H9 (cell line): ENCODE data around the gene C20orf144. TPM values are rescaled to one million over a fixed set of nuclear protein-coding genes. Genes with fewer than 3 reads are reported as not detected.

Experiments
- DNase-seq: peaks from one replicate; pipeline ENCODE4 v3.0.0-alpha.2; 2017
- H2AFZ ChIP-seq: one replicate; pipeline ENCODE4 v1.6.1; 2013; ENCODE audit warnings: mild to moderate bottlenecking, low read length, control low read depth, moderate library complexity
- H2AK5ac ChIP-seq: 2 replicates; pipeline ENCODE4 v1.6.1; 2013; ENCODE audit warnings: low read length, control low read depth, mixed read lengths; ENCODE audit not compliant: insufficient read length
- H2BK120ac ChIP-seq: one replicate; pipeline ENCODE4 v1.6.1; 2013; ENCODE audit warnings: low read depth, mild to moderate bottlenecking, low read length, control low read depth, inconsistent platforms; ENCODE audit not compliant: poor library complexity, severe bottlenecking
- H2BK12ac ChIP-seq: 2 replicates; pipeline ENCODE4 v1.6.1; 2013; ENCODE audit warnings: low read length, control low read depth, mixed read lengths, low read depth; ENCODE audit not compliant: insufficient read length
- H2BK15ac ChIP-seq: 2 replicates; pipeline ENCODE4 v1.6.1; 2013; ENCODE audit warnings: low read depth, low read length, control low read depth
- H2BK20ac ChIP-seq: one replicate; pipeline ENCODE4 v1.6.1; 2013; ENCODE audit warnings: low read depth, mild to moderate bottlenecking, low read length, control low read depth, inconsistent platforms; ENCODE audit not compliant: poor library complexity, severe bottlenecking
- H2BK5ac ChIP-seq: 2 replicates; pipeline ENCODE4 v1.6.1; 2013; ENCODE audit warnings: low read length, control low read depth, mixed read lengths; ENCODE audit not compliant: insufficient read length
- H3K14ac ChIP-seq: 2 replicates; pipeline ENCODE4 v1.6.1; 2013; ENCODE audit warnings: low read length, control low read depth; ENCODE audit not compliant: insufficient read depth
- H3K18ac ChIP-seq: 2 replicates; pipeline ENCODE4 v1.6.1; 2013; ENCODE audit warnings: low read depth, mild to moderate bottlenecking, mixed read lengths, low read length, control low read depth; ENCODE audit not compliant: insufficient read length
- H3K23ac ChIP-seq: 2 replicates; pipeline ENCODE4 v1.6.1; 2013; ENCODE audit warnings: low read length, control low read depth, mixed read lengths, low read depth; ENCODE audit not compliant: insufficient read length
- H3K23me2 ChIP-seq: 2 replicates; pipeline ENCODE4 v1.6.1; 2013; ENCODE audit warnings: low read depth, mild to moderate bottlenecking, mixed read lengths, low read length, control low read depth; ENCODE audit not compliant: insufficient read length, poor library complexity, severe bottlenecking
- H3K27ac ChIP-seq: 2 replicates; pipeline ENCODE4 v1.5.1; 2013; ENCODE audit warnings: low read length, control low read depth, mixed read lengths, low read depth; ENCODE audit not compliant: insufficient read length
- H3K27me3 ChIP-seq: 2 replicates; pipeline ENCODE4 v1.6.1; 2013; ENCODE audit warnings: low read length, control low read depth, inconsistent platforms; ENCODE audit not compliant: insufficient read depth
- H3K4ac ChIP-seq: 2 replicates; pipeline ENCODE4 v1.6.1; 2013; ENCODE audit warnings: low read depth, mild to moderate bottlenecking, control low read depth, inconsistent platforms, low read length, moderate library complexity
- H3K4me1 ChIP-seq: 2 replicates; pipeline ENCODE4 v1.6.1; 2013; ENCODE audit warnings: low read length, control low read depth, inconsistent platforms; ENCODE audit not compliant: insufficient read depth
- H3K4me2 ChIP-seq: 2 replicates; pipeline ENCODE4 v1.6.1; 2013; ENCODE audit warnings: low read length, control low read depth, mixed read lengths; ENCODE audit not compliant: insufficient read length, insufficient read depth
- H3K56ac ChIP-seq: 2 replicates; pipeline ENCODE4 v1.6.1; 2013; ENCODE audit warnings: low read depth, mild to moderate bottlenecking, mixed read lengths, low read length, control low read depth; ENCODE audit not compliant: insufficient read length
- H3K79me1 ChIP-seq: 2 replicates; pipeline ENCODE4 v1.6.1; 2013; ENCODE audit warnings: low read depth, mild to moderate bottlenecking, moderate library complexity, low read length, control low read depth, inconsistent platforms; ENCODE audit not compliant: insufficient read depth, poor library complexity, severe bottlenecking
- H3K79me2 ChIP-seq: 2 replicates; pipeline ENCODE4 v1.6.1; 2013; ENCODE audit warnings: low read length, control low read depth, inconsistent platforms; ENCODE audit not compliant: insufficient read depth
- H3K9ac ChIP-seq: 2 replicates; pipeline ENCODE4 v1.6.1; 2013; ENCODE audit warnings: low read length, control low read depth, mixed read lengths; ENCODE audit not compliant: insufficient read length; ENCODE audit errors: extremely low read depth
- H3K9me3 ChIP-seq: one replicate; pipeline ENCODE4 v1.6.1; 2013; ENCODE audit warnings: low read depth, low read length, inconsistent platforms; ENCODE audit not compliant: control insufficient read depth
- H3T11ph ChIP-seq: one replicate; pipeline ENCODE4 v1.6.1; 2013; ENCODE audit warnings: mild to moderate bottlenecking, low read length, control low read depth, inconsistent platforms
- H4K20me1 ChIP-seq: one replicate; pipeline ENCODE4 v1.6.1; 2013; ENCODE audit not compliant: control insufficient read depth, insufficient read length, insufficient read depth
- H4K5ac ChIP-seq: 2 replicates; pipeline ENCODE4 v1.6.1; 2013; ENCODE audit warnings: low read depth, mild to moderate bottlenecking, mixed read lengths, low read length, control low read depth; ENCODE audit not compliant: insufficient read length
- H4K8ac ChIP-seq: replicated peaks from 2 replicates; pipeline ENCODE4 v1.6.1; 2013; ENCODE audit warnings: low read length, control low read depth, mixed read lengths, low read depth; ENCODE audit not compliant: insufficient read length
- H4K91ac ChIP-seq: 2 replicates; pipeline ENCODE4 v1.6.1; 2013; ENCODE audit warnings: low read depth, mild to moderate bottlenecking, moderate library complexity, mixed read lengths, low read length, control low read depth; ENCODE audit not compliant: insufficient read length
- H3K27ac Mint-ChIP-seq, 3 experiments: 2 replicates in 2 of 3; 3 replicates in 1 of 3; pipeline ENCODE4 v1.8.0; 2020 to 2021; ENCODE audit warnings: mixed read lengths in 3 of 3, mild to moderate bottlenecking in 1 of 3, moderate library complexity in 1 of 3
- H3K27me3 Mint-ChIP-seq: 2 replicates; pipeline ENCODE4 v1.8.0; 2021; ENCODE audit warnings: low read depth, mild to moderate bottlenecking, moderate library complexity, mixed read lengths
- H3K36me3 Mint-ChIP-seq, 3 experiments: 2 replicates in 2 of 3; 3 replicates in 1 of 3; pipeline ENCODE4 v1.8.0; 2020 to 2021; ENCODE audit warnings: low read depth in 3 of 3, mixed read lengths in 3 of 3; ENCODE audit not compliant: insufficient read depth in 1 of 3
- H3K4me1 Mint-ChIP-seq, 2 experiments: 2 replicates each; pipeline ENCODE4 v1.8.0; 2020; ENCODE audit warnings: mixed read lengths in 2 of 2
- H3K4me3 Mint-ChIP-seq, 2 experiments: 2 replicates in 1 of 2; 3 replicates in 1 of 2; pipeline ENCODE4 v1.8.0; 2020 to 2021; ENCODE audit warnings: mild to moderate bottlenecking in 2 of 2, mixed read lengths in 2 of 2, moderate library complexity in 1 of 2
- H3K9me3 Mint-ChIP-seq, 2 experiments: 2 replicates in 1 of 2; 3 replicates in 1 of 2; pipeline ENCODE4 v1.8.0; 2020; ENCODE audit warnings: mild to moderate bottlenecking in 2 of 2, mixed read lengths in 2 of 2, moderate library complexity in 1 of 2
- CTCF ChIP-seq: fragments of 200-600 bp; sonication (generic); conservative IDR thresholded peaks from 3 replicates; pipeline ENCODE4 v1.8.0; 2021; ENCODE audit warnings: antibody characterized with exemption, mild to moderate bottlenecking
- WGBS: extraction: QIAGEN DNeasy Blood & Tissue Kit; methylation state at CpG from one replicate; pipeline ENCODE4 v1.1.7; 2013; ENCODE audit warnings: missing lambda C conversion rate, low lambda C conversion rate, mixed read lengths; ENCODE audit not compliant: insufficient read length; ENCODE audit errors: extremely low coverage; 5-methylcytosine and 5-hydroxymethylcytosine counted together
- total RNA-seq: library from RNA; stranded (reverse); gene quantifications from 2 replicates; pipeline ENCODE4 v1.2.1, GENCODE V29; 2021

C20orf144 gene
- total RNA-seq, 1 experiment from 2014 or later: 0.26 TPM

- Histone ChIP-seq H2BK5ac (no peak within 1 kb of the TSS), H3K18ac (no peak within 1 kb of the TSS), H2BK12ac (no peak within 1 kb of the TSS), H3K27ac (no peak within 1 kb of the TSS), H3K27me3 (no peaks in the 10 kb centered on the region), H4K20me1 (no peaks in the 10 kb centered on the region), H3K9ac (no peak within 1 kb of the TSS), H2AK5ac (no peak within 1 kb of the TSS), H3K14ac (no peak within 1 kb of the TSS; the same call in 1 of the 2 replicates), H2BK120ac (no peak within 1 kb of the TSS), H3K23ac (no peak within 1 kb of the TSS), H3K4ac (no peak within 1 kb of the TSS), H3K4me1 (no peaks in the 10 kb centered on the region; the same call in 1 of the 2 replicates), H3T11ph (no peak within 1 kb of the TSS), H3K9me3 (no peaks in the 10 kb centered on the region), H3K4me2 (peak within 1 kb of the TSS; percentile 39), H2BK15ac (no peak within 1 kb of the TSS), H3K79me2 (no peaks in the 10 kb centered on the region), H4K91ac (no peak within 1 kb of the TSS), H4K5ac (no peak within 1 kb of the TSS), H4K8ac (no peak within 1 kb of the TSS), H3K56ac (no peak within 1 kb of the TSS), H3K23me2 (peaks cover 18% of the 10 kb centered on the region), H3K79me1 (no peaks in the 10 kb centered on the region), H2BK20ac (no peak within 1 kb of the TSS), H2AFZ (no peak within 1 kb of the TSS)
- H3K36me3 Mint-ChIP-seq: peaks cover 19 to 44% (median 32%) of the 10 kb centered on the region in 3 experiments
- no CpG with 5 or more reads among the region's 50 CpGs for WGBS
- peaks cover 29 to 32% of the 10 kb centered on the region in 2 experiments for H3K4me1 Mint-ChIP-seq
- TF ChIP-seq CTCF: peak; percentile 36; the same call in 1 of the 3 replicates
- DNase-seq: peak; percentile 97
- H3K27ac Mint-ChIP-seq: peak within 1 kb of the TSS; percentile 31 to 92 (median 87); a peak in 4 of 7 replicates
- H3K9me3 Mint-ChIP-seq: no peaks in the 10 kb centered on the region
- peaks cover 4% of the 10 kb centered on the region for H3K27me3 Mint-ChIP-seq
- peak within 1 kb of the TSS; percentile 63 to 72 for H3K4me3 Mint-ChIP-seq
These were observed 4.4 kb downstream of the C20orf144 start, which contains the start of gene ACTL10 for GRCh38 chr20:33666293-33667244. Gene ACTL10, plus strand, starts transcription at chr20:33666943. Its CDS starts 555 bp downstream, at chr20:33667498.
